Measurements from ENCODE around the gene MEF2C. TPM values are rescaled to one million over a fixed set of nuclear protein-coding genes. Genes with fewer than 3 reads are reported as not detected.

The MEF2C gene
- total RNA-seq, 1 donor from 2014 or later: 51.4 TPM

GRCh38 chr5:88786789-88787188 is 96.2 kb downstream of the MEF2C start:
- DNase-seq: no peak
- Histone ChIP-seq H3K27ac (peak overlapping the region; percentile 75), H3K9me3 (no peaks in the 10 kb centered on the region), H3K27me3 (no peaks in the 10 kb centered on the region), H3K36me3 (no peaks in the 10 kb centered on the region), H3K4me3 (no peak overlapping the region), H3K4me1 (peaks cover 22% of the 10 kb centered on the region)
- intact Hi-C loops (cut with DNase I): no loop called here
- no peak for TF ChIP-seq CTCF (IDR thresholded peaks at IDR 0.05)
- no peak for ATAC-seq

- TF ChIP-seq CTCF (IDR thresholded peaks at IDR 0.05): no peak
- peak overlapping the region; percentile 75 for H3K27ac ChIP-seq
- H3K4me3 ChIP-seq: peak overlapping the region; percentile 21
- no peaks in the 10 kb centered on the region for H3K27me3 ChIP-seq
- H3K36me3 ChIP-seq: no peaks in the 10 kb centered on the region
- DNase-seq: no peak
- peaks cover 23% of the 10 kb centered on the region for H3K4me1 ChIP-seq
- no peaks in the 10 kb centered on the region for H3K9me3 ChIP-seq
- intact Hi-C loops (cut with DNase I): no loop called here
- peak; percentile 92 for ATAC-seq
These were observed 97.0 kb downstream of the MEF2C start for GRCh38 chr5:88785746-88786565.

- no peak overlapping the region for H3K27ac ChIP-seq
- intact Hi-C loops (cut with DNase I): no loop called here
- no peak overlapping the region for H3K4me3 ChIP-seq
- no peaks in the 10 kb centered on the region for H3K27me3 ChIP-seq
- TF ChIP-seq CTCF (IDR thresholded peaks at IDR 0.05): no peak
- no peak for ATAC-seq
- DNase-seq: no peak
- H3K36me3 ChIP-seq: no peaks in the 10 kb centered on the region
- no peaks in the 10 kb centered on the region for H3K9me3 ChIP-seq
- H3K4me1 ChIP-seq: peaks cover 28% of the 10 kb centered on the region
These were observed 100.4 kb downstream of the MEF2C start for GRCh38 chr5:88782571-88782970.

- Histone ChIP-seq H3K4me3 (no peak overlapping the region), H3K4me1 (peaks cover 15% of the 10 kb centered on the region), H3K9me3 (no peaks in the 10 kb centered on the region), H3K36me3 (no peaks in the 10 kb centered on the region), H3K27ac (no peak overlapping the region), H3K27me3 (no peaks in the 10 kb centered on the region)
- TF ChIP-seq CTCF (IDR thresholded peaks at IDR 0.05): no peak
- ATAC-seq: no peak
- intact Hi-C loops (cut with DNase I): no loop called here
- no peak for DNase-seq
These were observed 102.2 kb downstream of the MEF2C start for GRCh38 chr5:88780736-88781135.

- Histone ChIP-seq H3K4me1 (peaks cover 7% of the 10 kb centered on the region), H3K27ac (no peak overlapping the region), H3K36me3 (no peaks in the 10 kb centered on the region), H3K27me3 (no peaks in the 10 kb centered on the region), H3K9me3 (no peaks in the 10 kb centered on the region), H3K4me3 (no peak overlapping the region)
- no peak for TF ChIP-seq CTCF (IDR thresholded peaks at IDR 0.05)
- intact Hi-C loops (cut with DNase I): no loop called here
- ATAC-seq: peak; percentile 58
- DNase-seq: no peak
These were observed 104.2 kb downstream of the MEF2C start for GRCh38 chr5:88778736-88779135.

Measured in upper lobe of right lung (tissue), 1 donor.